Panc1 (cell line): ENCODE measurements around the gene RAC3. TPM values are rescaled to one million over a fixed set of nuclear protein-coding genes. Genes with fewer than 3 reads are reported as not detected.

Source experiments
- ATAC-seq: fragments of 200-7000 bp; cut with Tn5 transposase; 2 replicates; pipeline ENCODE4 v1.9.1; 2020; ENCODE audit warnings: mild to moderate bottlenecking, moderate library complexity
- BruUV-seq: library from RNA; stranded (reverse); fragments of 400-500 nt; replicated peaks from 2 replicates; lab custom pipeline; 2021; lab: Mats Ljungman, UMichigan
- CTCF ChIA-PET: fragments of 300-600 bp; sonication (Branson Sonifier 250); formaldehyde crosslinking; loops from one replicate; lab custom pipeline; 2022; ENCODE audit warnings: antibody characterized with exemption; lab: Charles Lee
- POLR2A ChIA-PET: fragments of 300-600 bp; sonication (Branson Sonifier 250); formaldehyde crosslinking; loops from one replicate; lab custom pipeline; 2022; ENCODE audit warnings: antibody characterized with exemption; lab: Charles Lee
- DNase-seq: peaks from one replicate; pipeline ENCODE4 v3.0.0-alpha.2; 2010; ENCODE audit warnings: low read depth, low spot score
- H3K27ac ChIP-seq: 2 replicates; pipeline ENCODE4 v1.5.1; 2011; ENCODE audit warnings: mild to moderate bottlenecking, low read length, inconsistent platforms
- H3K27me3 ChIP-seq: fragments of 200-500 bp; sonication (Bioruptor generic); 2 replicates; pipeline ENCODE4 v1.6.0; 2014; ENCODE audit warnings: low read length, inconsistent platforms; ENCODE audit not compliant: control insufficient read depth, insufficient read depth
- H3K36me3 ChIP-seq: fragments of 200-500 bp; sonication (Bioruptor generic); 2 replicates; pipeline ENCODE4 v1.5.1; 2014; ENCODE audit warnings: inconsistent platforms, mild to moderate bottlenecking, low read length, moderate library complexity; ENCODE audit not compliant: control insufficient read depth, insufficient read depth
- H3K4me1 ChIP-seq: 2 replicates; pipeline ENCODE4 v1.5.1; 2011; ENCODE audit warnings: inconsistent platforms, mild to moderate bottlenecking, low read length, moderate library complexity; ENCODE audit not compliant: control insufficient read depth, insufficient read depth
- H3K4me3 ChIP-seq, 2 experiments: 2 replicates each; pipeline ENCODE4 v1.5.1; 2011 to 2012; ENCODE audit warnings: low read depth in 2 of 2, low read length in 2 of 2, mild to moderate bottlenecking in 2 of 2, inconsistent platforms in 1 of 2, moderate library complexity in 1 of 2
- H3K9me3 ChIP-seq: fragments of 200-500 bp; sonication (Bioruptor generic); 2 replicates; pipeline ENCODE4 v1.5.1; 2014; ENCODE audit warnings: low read depth, mild to moderate bottlenecking, inconsistent platforms, low read length, moderate library complexity; ENCODE audit not compliant: control insufficient read depth, insufficient read depth
- POLR2AphosphoS5 ChIP-seq: IDR thresholded peaks from 2 replicates; pipeline ENCODE4 v1.6.1; 2012; ENCODE audit warnings: mild to moderate bottlenecking, low read depth, low read length, moderate library complexity
- REST ChIP-seq, 2 experiments: IDR thresholded peaks; 2 replicates each; pipeline ENCODE4 v1.6.1; 2011 to 2012; ENCODE audit warnings: low read depth in 2 of 2, control low read depth in 1 of 2, low read length in 1 of 2, mild to moderate bottlenecking in 1 of 2, moderate library complexity in 1 of 2; ENCODE audit not compliant: insufficient read depth in 1 of 2
- SIN3A ChIP-seq: IDR thresholded peaks from 2 replicates; pipeline ENCODE4 v1.6.1; 2012; ENCODE audit warnings: low read depth, mild to moderate bottlenecking, low read length, moderate library complexity, borderline replicate concordance; ENCODE audit not compliant: insufficient read depth
- TCF7L2 ChIP-seq: IDR thresholded peaks from 2 replicates; pipeline ENCODE4 v1.6.1; 2011; ENCODE audit warnings: mild to moderate bottlenecking, low read depth, low read length, inconsistent platforms
- in situ Hi-C: cut with HindIII; loops from 2 replicates; pipeline ENCODE4 v1.10.0; 2016; ENCODE audit warnings: low sequenced_read_pairs, low pct_unique_long_range_greater_than_20kb
- intact Hi-C: fragments of 100-400 bp; cut with micrococcal nuclease; formaldehyde crosslinking; loops from one replicate; pipeline ENCODE4 v1.10.0; 2022; ENCODE audit not compliant: unreplicated experiment
- total RNA-seq: library from RNA; stranded (reverse); gene quantifications from one replicate; pipeline ENCODE4 v1.2.1, GENCODE V29; 2021; ENCODE audit not compliant: unreplicated experiment
- TF ChIP-seq, protein P1 (sequence below): fragments of 450-650 bp; IDR thresholded peaks from 2 replicates; pipeline ENCODE4 v1.5.1; 2017; ENCODE audit warnings: mild to moderate bottlenecking

Gene RAC3
- total RNA-seq, 1 experiment from 2014 or later: 39.4 TPM

DNA sequence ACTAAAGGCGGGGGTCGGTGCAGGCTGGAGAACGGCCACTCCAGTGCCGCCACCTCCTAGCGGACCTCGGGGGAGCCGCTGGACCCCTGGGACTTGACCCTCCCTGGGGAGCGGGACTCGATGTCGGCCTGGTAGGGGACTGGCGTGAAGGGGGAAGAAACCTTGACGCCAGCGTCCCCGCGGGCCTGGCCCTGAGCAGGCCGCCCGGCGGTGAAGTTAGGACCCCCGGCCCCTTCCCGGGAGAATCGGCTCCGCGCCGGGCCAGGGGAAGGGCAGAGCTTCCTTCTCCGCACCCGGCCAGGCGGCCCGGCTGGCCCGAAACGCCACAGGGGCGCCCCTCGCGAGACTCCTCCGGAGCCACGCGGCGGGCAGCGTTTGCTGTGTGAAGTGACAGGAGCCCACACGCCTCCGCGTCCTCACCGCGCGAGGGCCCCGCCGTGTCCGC, 33.7 kb downstream of the RAC3 start:
- peaks cover 17% of the 10 kb centered on the region for H3K4me1 ChIP-seq
- intact Hi-C loops (no loop called here), in situ Hi-C loops (no loop called here)
- POLR2A ChIA-PET: no interaction called here
- H3K36me3 ChIP-seq: peaks cover 3% of the 10 kb centered on the region; the same call in 1 of the 2 replicates
- CTCF ChIA-PET: no interaction called here
- peak overlapping the region; percentile 90 for H3K27ac ChIP-seq
- DNase-seq (no peak), ATAC-seq (peak; percentile 32)
- H3K4me3 ChIP-seq: peak overlapping the region; percentile 77 to 88
- no peak for TF ChIP-seq POLR2AphosphoS5
- no peak for TF ChIP-seq SIN3A
- TF ChIP-seq REST (IDR thresholded peaks at IDR 0.05; ENCODE audit: insufficient read depth in 1 of 2, low read depth in 2 of 2, low read length in 1 of 2): no peak
- TF ChIP-seq TCF7L2: no peak
- TF ChIP-seq, protein P1, sequence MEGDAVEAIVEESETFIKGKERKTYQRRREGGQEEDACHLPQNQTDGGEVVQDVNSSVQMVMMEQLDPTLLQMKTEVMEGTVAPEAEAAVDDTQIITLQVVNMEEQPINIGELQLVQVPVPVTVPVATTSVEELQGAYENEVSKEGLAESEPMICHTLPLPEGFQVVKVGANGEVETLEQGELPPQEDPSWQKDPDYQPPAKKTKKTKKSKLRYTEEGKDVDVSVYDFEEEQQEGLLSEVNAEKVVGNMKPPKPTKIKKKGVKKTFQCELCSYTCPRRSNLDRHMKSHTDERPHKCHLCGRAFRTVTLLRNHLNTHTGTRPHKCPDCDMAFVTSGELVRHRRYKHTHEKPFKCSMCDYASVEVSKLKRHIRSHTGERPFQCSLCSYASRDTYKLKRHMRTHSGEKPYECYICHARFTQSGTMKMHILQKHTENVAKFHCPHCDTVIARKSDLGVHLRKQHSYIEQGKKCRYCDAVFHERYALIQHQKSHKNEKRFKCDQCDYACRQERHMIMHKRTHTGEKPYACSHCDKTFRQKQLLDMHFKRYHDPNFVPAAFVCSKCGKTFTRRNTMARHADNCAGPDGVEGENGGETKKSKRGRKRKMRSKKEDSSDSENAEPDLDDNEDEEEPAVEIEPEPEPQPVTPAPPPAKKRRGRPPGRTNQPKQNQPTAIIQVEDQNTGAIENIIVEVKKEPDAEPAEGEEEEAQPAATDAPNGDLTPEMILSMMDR: no peak
- BruUV-seq: no TSS peak
- H3K9me3 ChIP-seq: no peaks in the 10 kb centered on the region
- no peaks in the 10 kb centered on the region for H3K27me3 ChIP-seq

- Histone ChIP-seq H3K27ac (peak within 1 kb of the TSS; percentile 92), H3K9me3 (no peaks in the 10 kb centered on the region), H3K4me1 (peaks cover 17% of the 10 kb centered on the region), H3K4me3 (peak within 1 kb of the TSS; percentile 77 to 88), H3K36me3 (peaks cover 3% of the 10 kb centered on the region; the same call in 1 of the 2 replicates), H3K27me3 (no peaks in the 10 kb centered on the region)
- TF ChIP-seq TCF7L2: peak; percentile 54; the same call in 1 of the 2 replicates
- TF ChIP-seq, protein P1: no peak
- peak; percentile 61; the same call in 1 of the 2 replicates for TF ChIP-seq POLR2AphosphoS5
- no peak for TF ChIP-seq REST (IDR thresholded peaks at IDR 0.05; ENCODE audit: insufficient read depth in 1 of 2, low read depth in 2 of 2, low read length in 1 of 2)
- no peak for TF ChIP-seq SIN3A
- no peak for DNase-seq
- intact Hi-C loops: no loop called here
- in situ Hi-C loops: no loop called here
- CTCF ChIA-PET: no interaction called here
- peak; percentile 83 for ATAC-seq
- BruUV-seq: no TSS peak
- POLR2A ChIA-PET: no interaction called here
These were observed 34.3 kb downstream of the RAC3 start, which contains the start of gene DUS1L for GRCh38 chr17:82065638-82066303. Gene DUS1L, minus strand, starts transcription at chr17:82065804. Its CDS starts 745 bp downstream, at chr17:82065059.
